ENCODE results near the gene PYDC2. TPM values are rescaled to one million over a fixed set of nuclear protein-coding genes. Genes with fewer than 3 reads are reported as not detected.

The PYDC2 gene
- total RNA-seq, 1 experiment from 2014 or later, result not detected

GRCh38 chr3:191414732-191415131 is 46.2 kb upstream of the PYDC2 start:
- H4K20me1 ChIP-seq (ENCODE audit: insufficient read depth), result no peaks in the 10 kb centered on the region

GRCh38 chr3:191415566-191415965 is 45.4 kb upstream of the PYDC2 start:
- TF ChIP-seq CTCF (conservative IDR thresholded peaks at IDR 0.05) (no peak), EZH2 (IDR thresholded peaks at IDR 0.05; ENCODE audit: low read depth) (no peak)
- no peak overlapping the region for H3K4me3 ChIP-seq
- H4K20me1 ChIP-seq (ENCODE audit: insufficient read depth), result no peaks in the 10 kb centered on the region
- POLR2A ChIA-PET (ENCODE audit: unreplicated experiment), result no interaction called here
- H3K9me2 ChIP-seq (ENCODE audit: insufficient read depth), result no peaks in the 10 kb centered on the region
- no peaks in the 10 kb centered on the region for H3K36me3 ChIP-seq (ENCODE audit: low read depth)
- H3K27ac ChIP-seq, result no peak overlapping the region
- H3F3A ChIP-seq (ENCODE audit: insufficient read depth, low read depth), result no peaks in the 10 kb centered on the region
- H3K4me2 ChIP-seq, result no peak overlapping the region
- CTCF ChIA-PET, result no interaction called here
- no peaks in the 10 kb centered on the region for H3K79me2 ChIP-seq (ENCODE audit: low read depth)
- H3K9me3 ChIP-seq (ENCODE audit: insufficient read depth, low read depth), result no peaks in the 10 kb centered on the region; the same call in 1 of the 2 replicates
- BruUV-seq (replicated peaks), result no TSS peak
- DNase-seq, result no peak
- no peak overlapping the region for H2AFZ ChIP-seq
- intact Hi-C loops (cut with micrococcal nuclease; ENCODE audit: unreplicated experiment), result loop anchor here (5.0 to 10.0 kb wide), 6 partner anchors 361 to 769 kb away; no protein-coding TSS in a partner anchor
- H3K4me1 ChIP-seq (replicated peaks; ENCODE audit: insufficient read depth), result peaks cover 8% of the 10 kb centered on the region
- H3K27me3 ChIP-seq (ENCODE audit: insufficient read depth, low read depth), result no peaks in the 10 kb centered on the region

More at GRCh38 chr3:191414732-191415131, 46.2 kb upstream of the PYDC2 start:
- peaks cover 8% of the 10 kb centered on the region for H3K4me1 ChIP-seq (replicated peaks; ENCODE audit: insufficient read depth)
- ChIA-PET POLR2A (ENCODE audit: unreplicated experiment) (no interaction called here), CTCF (interaction anchor here (0.6 to 0.7 kb wide), 2 partner anchors 53 to 77 kb away, joined by 3 to 4 read pairs; no protein-coding TSS in a partner anchor)
- intact Hi-C loops (cut with micrococcal nuclease; ENCODE audit: unreplicated experiment), result loop anchor here (5.0 to 10.0 kb wide), 6 partner anchors 360 to 770 kb away; no protein-coding TSS in a partner anchor
- no peaks in the 10 kb centered on the region for H3K27me3 ChIP-seq (ENCODE audit: insufficient read depth, low read depth)
- no peaks in the 10 kb centered on the region for H3F3A ChIP-seq (ENCODE audit: insufficient read depth, low read depth)
- DNase-seq, result no peak
- H3K36me3 ChIP-seq (ENCODE audit: low read depth), result no peaks in the 10 kb centered on the region
- no peaks in the 10 kb centered on the region; the same call in 1 of the 2 replicates for H3K9me3 ChIP-seq (ENCODE audit: insufficient read depth, low read depth)
- no peaks in the 10 kb centered on the region for H3K79me2 ChIP-seq (ENCODE audit: low read depth)
- H3K4me3 ChIP-seq, result no peak overlapping the region
- no TSS peak for BruUV-seq (replicated peaks)
- no peak overlapping the region for H2AFZ ChIP-seq
- no peak overlapping the region for H3K4me2 ChIP-seq
- no peak for TF ChIP-seq EZH2 (IDR thresholded peaks at IDR 0.05; ENCODE audit: low read depth)
- TF ChIP-seq CTCF (conservative IDR thresholded peaks at IDR 0.05), result no peak
- H3K9me2 ChIP-seq (ENCODE audit: insufficient read depth), result no peaks in the 10 kb centered on the region
- no peak overlapping the region for H3K27ac ChIP-seq

GRCh38 chr3:191417457-191417729 is 43.6 kb upstream of the PYDC2 start:
- H3K4me1 ChIP-seq (replicated peaks; ENCODE audit: insufficient read depth), result peaks cover 8% of the 10 kb centered on the region
- TF ChIP-seq CTCF (conservative IDR thresholded peaks at IDR 0.05), result no peak
- no peak for TF ChIP-seq EZH2 (IDR thresholded peaks at IDR 0.05; ENCODE audit: low read depth)
- H4K20me1 ChIP-seq (ENCODE audit: insufficient read depth), result no peaks in the 10 kb centered on the region
- H3K4me2 ChIP-seq, result no peak overlapping the region
- H3K9me3 ChIP-seq (ENCODE audit: insufficient read depth, low read depth), result no peaks in the 10 kb centered on the region
- no peak for DNase-seq
- H3K36me3 ChIP-seq (ENCODE audit: low read depth), result no peaks in the 10 kb centered on the region
- ChIA-PET CTCF (no interaction called here), POLR2A (ENCODE audit: unreplicated experiment) (no interaction called here)
- no peak overlapping the region for H3K27ac ChIP-seq
- H3K4me3 ChIP-seq, result no peak overlapping the region
- BruUV-seq (replicated peaks), result no TSS peak
- intact Hi-C loops (cut with micrococcal nuclease; ENCODE audit: unreplicated experiment), result loop anchor here (1.0 to 10.0 kb wide), 8 partner anchors 363 to 1027 kb away; no protein-coding TSS in a partner anchor
- no peaks in the 10 kb centered on the region for H3K79me2 ChIP-seq (ENCODE audit: low read depth)
- H3F3A ChIP-seq (ENCODE audit: insufficient read depth, low read depth), result no peaks in the 10 kb centered on the region
- no peak overlapping the region for H2AFZ ChIP-seq
- no peaks in the 10 kb centered on the region for H3K9me2 ChIP-seq (ENCODE audit: insufficient read depth)
- H3K27me3 ChIP-seq (ENCODE audit: insufficient read depth, low read depth), result no peaks in the 10 kb centered on the region
